ENCODE results near the gene RAX.

DNA sequence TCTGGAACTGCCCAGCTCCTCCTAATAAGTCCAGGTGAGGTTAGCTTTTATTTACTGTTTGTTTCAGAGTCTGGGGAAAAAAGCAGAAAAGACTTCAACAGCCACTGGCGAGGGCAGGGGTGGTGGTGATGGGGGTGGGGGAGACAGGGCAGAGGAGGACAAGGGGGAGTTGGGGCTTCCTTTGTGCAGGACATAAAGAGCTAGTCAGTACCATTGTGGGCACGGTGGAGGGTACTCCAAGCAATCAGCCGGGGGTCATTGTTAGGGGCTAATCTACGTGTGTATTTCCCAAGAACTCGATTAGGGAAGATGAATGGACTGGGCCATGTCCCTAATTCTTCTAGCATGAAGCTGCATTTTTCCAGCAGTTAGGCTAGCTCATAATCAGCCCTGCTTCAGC, 2.8 kb upstream of the RAX start:
- TF ChIP-seq, protein P1, sequence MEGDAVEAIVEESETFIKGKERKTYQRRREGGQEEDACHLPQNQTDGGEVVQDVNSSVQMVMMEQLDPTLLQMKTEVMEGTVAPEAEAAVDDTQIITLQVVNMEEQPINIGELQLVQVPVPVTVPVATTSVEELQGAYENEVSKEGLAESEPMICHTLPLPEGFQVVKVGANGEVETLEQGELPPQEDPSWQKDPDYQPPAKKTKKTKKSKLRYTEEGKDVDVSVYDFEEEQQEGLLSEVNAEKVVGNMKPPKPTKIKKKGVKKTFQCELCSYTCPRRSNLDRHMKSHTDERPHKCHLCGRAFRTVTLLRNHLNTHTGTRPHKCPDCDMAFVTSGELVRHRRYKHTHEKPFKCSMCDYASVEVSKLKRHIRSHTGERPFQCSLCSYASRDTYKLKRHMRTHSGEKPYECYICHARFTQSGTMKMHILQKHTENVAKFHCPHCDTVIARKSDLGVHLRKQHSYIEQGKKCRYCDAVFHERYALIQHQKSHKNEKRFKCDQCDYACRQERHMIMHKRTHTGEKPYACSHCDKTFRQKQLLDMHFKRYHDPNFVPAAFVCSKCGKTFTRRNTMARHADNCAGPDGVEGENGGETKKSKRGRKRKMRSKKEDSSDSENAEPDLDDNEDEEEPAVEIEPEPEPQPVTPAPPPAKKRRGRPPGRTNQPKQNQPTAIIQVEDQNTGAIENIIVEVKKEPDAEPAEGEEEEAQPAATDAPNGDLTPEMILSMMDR (conservative IDR thresholded peaks at IDR 0.05; ENCODE audit: low read depth, low read length): no peak
- TF ChIP-seq MAZ (IDR thresholded peaks at IDR 0.05; ENCODE audit: borderline replicate concordance, low read depth, low read length): no peak
- TF ChIP-seq POLR2A (IDR thresholded peaks at IDR 0.05; ENCODE audit: low read depth, low read length): no peak
- no peak for TF ChIP-seq RAD21 (IDR thresholded peaks at IDR 0.05; ENCODE audit: low read length)
- TF ChIP-seq CEBPB (IDR thresholded peaks at IDR 0.05; ENCODE audit: low read depth, low read length): no peak
- no peak for TF ChIP-seq USF2 (IDR thresholded peaks at IDR 0.05; ENCODE audit: low read depth, low read length)
- no peak for TF ChIP-seq FOS (IDR thresholded peaks at IDR 0.05; ENCODE audit: low read depth, low read length)
- no peak for TF ChIP-seq BHLHE40 (IDR thresholded peaks at IDR 0.05; ENCODE audit: low read depth, low read length)
- TF ChIP-seq ELK1 (IDR thresholded peaks at IDR 0.05; ENCODE audit: borderline replicate concordance, low read depth, low read length): no peak
- no peak for TF ChIP-seq RFX5 (IDR thresholded peaks at IDR 0.05; ENCODE audit: low read depth, low read length)
- TF ChIP-seq CHD1 (IDR thresholded peaks at IDR 0.05; ENCODE audit: low read depth, low read length): no peak
- TF ChIP-seq NFE2L2 (IDR thresholded peaks at IDR 0.05; ENCODE audit: low read depth, low read length): no peak

Data from IMR-90 (cell line).